ENCODE data around the gene RTN4RL2.
A peak's percentile ranks its signal among the peaks of the same experiment; 100 is the strongest.

The RTN4RL2 gene

GRCh38 chr11:57460022-57460757, at the start of gene RTN4RL2:
RTN4RL2 (plus strand) TSS chr11:57460528; CDS start chr11:57460866, 338 bp downstream.
- DNase-seq: peak in 1 of 2 donors; percentile 22

GRCh38 chr11:57413681-57414080, 46.6 kb upstream of the RTN4RL2 start:
- DNase-seq: no peak

- no peak for DNase-seq
Measured at GRCh38 chr11:57414612-57415212, 45.6 kb upstream of the RTN4RL2 start.

GRCh38 chr11:57416436-57416835, 43.9 kb upstream of the RTN4RL2 start:
- DNase-seq: no peak

- no peak for DNase-seq
Measured at GRCh38 chr11:57417056-57417455, 43.3 kb upstream of the RTN4RL2 start.

- no peak for DNase-seq
Measured at GRCh38 chr11:57418131-57418530, 42.2 kb upstream of the RTN4RL2 start.

- DNase-seq: no peak
Measured at GRCh38 chr11:57419146-57419545, 41.2 kb upstream of the RTN4RL2 start.

- no peak for DNase-seq
Measured at GRCh38 chr11:57421066-57421465, 39.3 kb upstream of the RTN4RL2 start.

- DNase-seq: no peak
Measured at GRCh38 chr11:57421805-57422204, 38.5 kb upstream of the RTN4RL2 start.

- DNase-seq: no peak
Measured at GRCh38 chr11:57422669-57423068, 37.7 kb upstream of the RTN4RL2 start.

GRCh38 chr11:57424137-57424791, 36.1 kb upstream of the RTN4RL2 start:
- DNase-seq: no peak

GRCh38 chr11:57424792-57425564, 35.4 kb upstream of the RTN4RL2 start:
- DNase-seq: peak; percentile 81 to 86

GRCh38 chr11:57425565-57426438, 34.5 kb upstream of the RTN4RL2 start:
- DNase-seq: no peak

- no peak for DNase-seq
Measured at GRCh38 chr11:57426439-57426928, 33.8 kb upstream of the RTN4RL2 start.

- peak; percentile 64 to 73 for DNase-seq
Measured at GRCh38 chr11:57426929-57427726, 33.2 kb upstream of the RTN4RL2 start, which contains the start of gene SLC43A3. SLC43A3 (minus strand) TSS chr11:57427121; CDS start chr11:57426172, 949 bp downstream.

GRCh38 chr11:57427727-57428082, 32.6 kb upstream of the RTN4RL2 start:
- DNase-seq: no peak

- DNase-seq: no peak
Measured at GRCh38 chr11:57428643-57429042, 31.7 kb upstream of the RTN4RL2 start.

GRCh38 chr11:57429946-57430345, 30.4 kb upstream of the RTN4RL2 start:
- no peak for DNase-seq

GRCh38 chr11:57430952-57431351, 29.4 kb upstream of the RTN4RL2 start:
- no peak for DNase-seq

GRCh38 chr11:57432149-57432561, 28.2 kb upstream of the RTN4RL2 start:
- DNase-seq: peak in 1 of 2 donors; percentile 21

GRCh38 chr11:57432714-57433163, 27.6 kb upstream of the RTN4RL2 start:
- DNase-seq: peak in 1 of 2 donors; percentile 46

All from CD4-positive, alpha-beta T cell treated with Interleukin-1 beta for 1 hour (primary cell).